Measurements from ENCODE around the gene B4GALT3.

B4GALT3 gene

GRCh38 chr1:161206411-161207140 lies 29.3 kb upstream of the B4GALT3 start:
- no peak for TF ChIP-seq EGR1 (IDR thresholded peaks at IDR 0.05)
- no peak for TF ChIP-seq CEBPB (IDR thresholded peaks at IDR 0.05)
- TF ChIP-seq FOXM1 (IDR thresholded peaks at IDR 0.05; ENCODE audit: borderline replicate concordance, low read depth): no peak
- TF ChIP-seq CREB1 (IDR thresholded peaks at IDR 0.05; ENCODE audit: low read depth): no peak
- no peak for TF ChIP-seq REST (IDR thresholded peaks at IDR 0.05; ENCODE audit: low read depth)
- TF ChIP-seq ZBTB7A (IDR thresholded peaks at IDR 0.05; ENCODE audit: low read depth): no peak
- TF ChIP-seq MAX (IDR thresholded peaks at IDR 0.05): no peak
- no peak for TF ChIP-seq EP300 (IDR thresholded peaks at IDR 0.05; ENCODE audit: borderline replicate concordance)
- TF ChIP-seq USF1 (IDR thresholded peaks at IDR 0.05): no peak

GRCh38 chr1:161201836-161202712 lies 24.8 kb upstream of the B4GALT3 start, which contains the start of gene NDUFS2:
Gene NDUFS2 (plus strand): TSS chr1:161202367. CDS start chr1:161202386, 19 bp downstream.
- peak; percentile 72 for TF ChIP-seq TCF12 (IDR thresholded peaks at IDR 0.05; ENCODE audit: low read depth)
- TF ChIP-seq ZBTB7A (IDR thresholded peaks at IDR 0.05; ENCODE audit: low read depth): peak; percentile 74; the same call in 1 of the 2 replicates
- no peak for TF ChIP-seq TEAD4 (IDR thresholded peaks at IDR 0.05)
- no peak for TF ChIP-seq CEBPB (IDR thresholded peaks at IDR 0.05)
- TF ChIP-seq NFIC (IDR thresholded peaks at IDR 0.05): no peak
- peak; percentile 85; the same call in 1 of the 2 replicates for TF ChIP-seq EGR1 (IDR thresholded peaks at IDR 0.05)
- TF ChIP-seq CREB1 (IDR thresholded peaks at IDR 0.05; ENCODE audit: low read depth): peak; percentile 84
- TF ChIP-seq EP300 (IDR thresholded peaks at IDR 0.05; ENCODE audit: borderline replicate concordance): peak; percentile 19; the same call in 1 of the 2 replicates
- TF ChIP-seq FOXM1 (IDR thresholded peaks at IDR 0.05; ENCODE audit: borderline replicate concordance, low read depth): no peak
- peak; percentile 78 for TF ChIP-seq USF1 (IDR thresholded peaks at IDR 0.05)
- TF ChIP-seq REST (IDR thresholded peaks at IDR 0.05; ENCODE audit: low read depth): no peak
- TF ChIP-seq TAF1 (IDR thresholded peaks at IDR 0.05; ENCODE audit: low read depth): peak; percentile 100
- peak; percentile 100 for TF ChIP-seq YY1 (IDR thresholded peaks at IDR 0.05; ENCODE audit: low read depth)
- TF ChIP-seq MAX (IDR thresholded peaks at IDR 0.05): peak; percentile 77

GRCh38 chr1:161200992-161201835 lies 23.9 kb upstream of the B4GALT3 start:
- TF ChIP-seq RAD21 (IDR thresholded peaks at IDR 0.05; ENCODE audit: low read depth) (no peak), YY1 (IDR thresholded peaks at IDR 0.05; ENCODE audit: low read depth) (no peak), EGR1 (IDR thresholded peaks at IDR 0.05) (no peak), FOXM1 (IDR thresholded peaks at IDR 0.05; ENCODE audit: borderline replicate concordance, low read depth) (no peak), REST (IDR thresholded peaks at IDR 0.05; ENCODE audit: low read depth) (no peak)

Measured in Ishikawa (cell line).